GM21619 (cell line): Measurements from ENCODE around the gene ARHGEF4.

ENCODE experiments used
- ATAC-seq: cut with Tn5 transposase; IDR thresholded peaks from one replicate; pipeline ENCODE4 v1.9.1; 2021; ENCODE audit not compliant: unreplicated experiment

Gene ARHGEF4

DNA sequence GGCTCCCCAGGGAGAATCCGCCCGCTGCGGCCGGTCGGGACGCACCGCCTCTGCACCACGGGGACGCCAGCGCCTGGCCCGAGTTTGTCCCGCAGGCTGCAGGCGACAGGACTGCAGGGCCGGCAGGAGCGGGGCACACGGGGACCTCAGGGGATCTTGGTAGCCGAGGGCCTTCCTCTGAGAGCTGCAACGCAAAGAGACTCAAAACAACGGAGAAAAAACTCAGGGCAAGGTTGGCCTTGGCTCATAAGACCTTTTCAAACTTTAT lies 79.7 kb downstream of the ARHGEF4 start:
- no peak for ATAC-seq

DNA sequence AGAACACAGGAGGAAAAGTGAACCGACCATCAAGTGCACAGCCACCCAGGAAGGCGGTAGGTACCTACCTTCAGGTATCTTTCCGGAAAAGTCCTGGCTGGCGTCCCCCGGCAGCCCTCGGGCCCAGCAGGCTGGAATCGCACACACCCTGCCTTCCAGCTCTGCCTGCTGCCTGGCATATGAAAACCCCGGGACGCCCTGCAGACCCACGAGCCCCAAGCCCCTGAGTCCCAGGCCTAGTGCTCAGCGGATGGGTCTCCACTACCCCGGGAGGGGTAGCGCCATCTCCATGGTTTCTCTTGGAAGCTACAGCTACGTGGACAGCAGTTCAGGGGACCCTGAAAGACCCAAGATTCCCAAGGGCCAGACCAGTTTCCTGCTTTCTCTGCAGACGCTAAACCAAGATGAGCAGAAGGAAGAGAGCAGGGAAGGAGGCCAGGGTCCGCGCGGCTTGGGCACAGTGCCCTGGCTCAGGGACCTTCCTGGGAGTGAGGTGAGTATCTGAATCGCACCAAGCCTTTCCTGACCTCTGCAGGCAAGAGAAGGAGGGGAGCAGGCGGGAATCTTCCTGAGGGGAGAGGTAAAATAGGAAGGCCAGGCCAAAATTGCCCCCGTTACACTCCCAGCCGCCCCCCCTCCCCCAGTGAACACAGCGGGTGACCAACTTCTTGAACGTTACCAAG lies 80.4 kb downstream of the ARHGEF4 start:
- no peak for ATAC-seq

DNA sequence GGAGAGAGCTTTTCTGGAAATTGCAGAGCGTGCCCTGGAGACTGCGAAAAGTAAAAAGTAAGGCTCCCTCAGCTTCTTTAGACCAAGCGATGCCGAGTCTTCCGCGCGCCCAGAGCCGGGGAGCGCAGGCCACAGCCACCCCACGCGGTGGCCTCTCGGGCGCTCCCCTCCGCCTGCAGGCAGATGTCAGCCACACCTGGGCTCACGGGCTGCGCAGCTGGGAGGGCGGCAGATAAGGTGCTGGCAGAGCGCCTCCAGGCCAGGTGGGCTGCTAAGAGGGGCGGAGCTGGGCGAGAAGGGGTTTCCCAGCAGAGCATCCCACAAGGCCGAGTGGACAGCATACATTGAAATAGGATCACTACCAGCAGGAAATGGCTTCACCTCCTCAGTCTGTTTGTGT lies 81.7 kb downstream of the ARHGEF4 start:
- ATAC-seq = no peak

DNA sequence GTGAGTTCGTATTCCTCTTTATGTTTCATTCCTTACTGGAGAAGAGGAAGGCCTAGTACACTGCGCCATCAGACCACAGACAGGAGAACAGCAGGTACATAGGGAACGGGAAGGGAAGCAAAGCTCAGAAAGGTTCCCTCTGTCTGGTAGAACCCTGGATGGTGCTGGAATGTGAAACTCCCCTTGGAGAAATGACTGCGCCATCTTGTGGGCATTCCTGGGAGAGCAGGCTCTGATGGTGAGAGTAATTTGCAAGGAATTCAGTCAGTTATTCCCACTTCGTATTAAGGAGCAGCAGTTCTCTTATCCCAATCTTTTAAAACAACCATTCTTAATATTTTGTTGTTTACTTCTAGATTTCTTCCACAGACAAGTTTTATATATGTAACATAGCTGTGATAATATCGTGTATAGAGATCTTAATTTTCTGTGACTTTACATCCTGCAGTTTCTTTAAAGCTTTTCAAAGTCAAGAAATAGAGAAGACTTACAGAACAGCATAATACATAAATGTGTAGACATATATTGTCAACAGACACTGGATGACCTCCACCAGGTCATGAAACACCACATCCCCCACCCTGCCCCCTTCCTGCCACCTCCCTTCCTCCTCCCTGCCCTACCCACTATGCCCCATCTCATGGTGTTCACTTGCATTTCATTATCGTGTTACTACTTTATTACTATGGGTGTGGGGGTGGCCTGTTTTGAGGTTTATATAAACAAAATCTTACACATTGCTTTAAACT lies 83.9 kb downstream of the ARHGEF4 start:
- ATAC-seq = no peak

DNA sequence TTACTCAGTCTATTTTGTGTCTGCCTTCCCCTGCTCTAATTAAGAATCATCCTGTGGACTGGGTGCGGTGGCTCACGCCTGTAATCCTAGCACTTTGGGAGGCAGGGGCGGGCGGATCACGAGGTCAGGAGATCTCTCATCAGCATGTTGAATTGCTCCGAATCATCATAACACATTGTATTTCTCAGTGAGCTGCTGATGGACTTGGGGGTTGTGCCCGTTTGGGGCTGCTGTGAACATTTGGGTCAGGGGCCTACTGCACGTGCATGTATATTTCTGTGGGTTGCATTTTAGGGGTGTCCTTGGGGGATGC lies 84.4 kb downstream of the ARHGEF4 start:
- no peak for ATAC-seq

DNA sequence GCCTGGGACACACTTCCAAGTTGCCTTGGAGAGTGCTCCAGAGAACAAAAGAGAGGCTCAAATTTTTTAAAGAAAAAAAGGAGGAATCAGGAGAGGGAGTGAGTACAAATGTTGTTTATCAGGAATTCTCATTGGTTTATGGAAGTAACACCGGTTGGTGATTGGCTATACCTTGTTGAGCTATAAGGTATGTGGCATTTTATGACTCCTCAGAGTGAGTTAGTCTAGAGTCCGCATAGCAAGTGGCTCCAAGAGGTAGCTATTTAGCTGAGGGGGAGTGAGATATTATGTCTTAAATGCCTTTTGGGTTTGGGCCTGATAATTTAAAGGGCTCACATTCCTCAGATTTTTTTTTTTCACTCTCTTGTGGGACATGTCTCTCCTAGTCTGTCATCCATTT lies 85.7 kb downstream of the ARHGEF4 start:
- ATAC-seq = no peak

DNA sequence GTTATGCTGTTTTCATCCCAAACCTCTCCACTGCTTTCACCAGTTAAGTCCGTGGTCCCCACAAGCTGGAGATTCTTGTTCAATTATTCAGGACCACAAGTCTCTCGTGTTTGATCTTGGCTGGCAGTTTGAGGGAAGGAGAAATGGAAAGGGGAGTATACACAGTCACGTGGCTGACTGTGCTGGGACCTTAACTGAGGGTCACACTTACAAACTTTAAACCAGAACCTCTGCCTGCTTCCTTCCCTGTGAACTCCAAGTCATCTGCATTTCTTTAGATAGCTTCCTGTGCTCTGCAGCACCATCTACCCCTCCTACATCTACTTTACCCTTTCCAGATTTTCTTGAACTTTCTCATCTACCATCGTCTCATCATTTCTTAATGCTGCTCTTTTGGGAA lies 91.7 kb downstream of the ARHGEF4 start:
- ATAC-seq = no peak

DNA sequence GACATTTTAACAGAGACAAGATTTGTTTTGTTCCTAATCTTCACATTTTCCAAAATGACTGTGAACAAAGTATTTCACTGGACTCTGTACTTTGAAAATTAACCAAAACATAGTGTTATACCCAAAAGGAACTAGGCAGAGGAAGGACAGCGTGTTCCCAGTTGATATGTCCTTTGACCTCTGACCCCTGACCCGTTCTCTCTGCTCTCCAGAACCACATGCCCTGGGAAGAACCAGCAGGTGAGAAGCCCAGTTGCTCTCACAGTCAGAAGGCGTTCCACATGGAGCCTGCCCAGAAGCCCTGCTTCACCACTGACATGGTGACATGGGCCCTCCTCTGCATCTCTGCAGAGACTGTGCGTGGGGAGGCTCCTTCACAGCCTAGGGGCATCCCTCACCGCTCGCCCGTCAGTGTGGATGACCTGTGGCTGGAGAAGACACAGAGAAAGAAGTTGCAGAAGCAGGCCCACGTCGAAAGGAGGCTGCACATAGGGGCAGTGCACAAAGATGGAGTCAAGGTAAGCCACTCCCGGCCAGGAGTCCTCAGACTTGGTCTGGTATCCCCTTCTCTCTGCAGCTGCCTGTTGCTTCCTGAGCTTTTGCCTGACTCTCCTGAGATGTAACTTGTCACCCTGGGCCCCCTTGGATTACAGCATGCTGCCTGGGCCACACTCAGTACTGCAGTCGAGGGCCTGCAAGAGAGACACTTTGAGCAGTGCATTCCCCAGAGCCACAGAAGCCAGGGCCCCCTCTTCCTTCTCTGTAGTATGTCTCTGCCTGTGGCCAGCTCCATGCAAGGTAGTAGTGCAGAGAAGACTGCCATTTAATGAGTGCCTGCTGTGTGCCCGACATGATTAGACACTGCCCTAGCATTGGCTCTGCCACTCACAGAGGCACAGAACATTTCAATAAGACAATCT lies 94.3 kb downstream of the ARHGEF4 start:
- ATAC-seq = no peak

DNA sequence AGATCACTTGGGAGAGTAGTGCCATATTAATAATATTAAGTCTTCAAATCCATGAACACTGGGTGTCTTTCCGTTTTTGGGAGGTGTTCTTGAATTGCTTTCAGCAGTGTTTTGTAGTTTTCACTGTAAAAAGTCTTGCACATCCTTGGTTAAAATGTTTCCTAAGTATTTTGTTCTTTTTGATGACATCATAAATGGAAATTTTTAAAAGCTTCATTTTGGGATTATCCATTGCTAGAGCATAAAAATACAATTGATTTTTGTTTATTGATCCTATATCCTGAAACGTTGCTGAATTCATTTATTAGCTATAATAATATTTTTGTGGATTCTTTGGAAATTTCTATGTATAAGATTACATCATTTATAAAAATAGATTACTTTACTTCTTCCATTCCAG lies 96.8 kb downstream of the ARHGEF4 start:
- no peak for ATAC-seq

DNA sequence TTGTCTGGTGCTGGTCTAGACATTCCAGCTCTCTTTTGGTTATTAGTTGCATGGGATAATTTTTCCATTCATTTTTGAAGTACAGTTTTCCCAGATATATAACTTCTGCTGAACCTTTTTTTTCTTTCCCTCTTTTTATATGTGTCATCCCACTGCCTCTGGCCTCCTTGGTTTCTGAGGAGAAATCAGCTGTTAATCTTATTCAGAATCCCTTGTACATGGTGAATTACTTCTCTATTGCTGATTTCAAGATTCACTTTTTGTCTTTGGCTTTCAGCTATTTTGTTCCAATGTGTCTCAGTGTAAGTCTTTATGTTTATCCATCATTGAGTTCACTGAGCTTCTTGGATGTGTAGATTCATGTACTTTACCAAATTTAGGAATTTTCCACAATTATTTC lies 99.7 kb downstream of the ARHGEF4 start:
- ATAC-seq = no peak

DNA sequence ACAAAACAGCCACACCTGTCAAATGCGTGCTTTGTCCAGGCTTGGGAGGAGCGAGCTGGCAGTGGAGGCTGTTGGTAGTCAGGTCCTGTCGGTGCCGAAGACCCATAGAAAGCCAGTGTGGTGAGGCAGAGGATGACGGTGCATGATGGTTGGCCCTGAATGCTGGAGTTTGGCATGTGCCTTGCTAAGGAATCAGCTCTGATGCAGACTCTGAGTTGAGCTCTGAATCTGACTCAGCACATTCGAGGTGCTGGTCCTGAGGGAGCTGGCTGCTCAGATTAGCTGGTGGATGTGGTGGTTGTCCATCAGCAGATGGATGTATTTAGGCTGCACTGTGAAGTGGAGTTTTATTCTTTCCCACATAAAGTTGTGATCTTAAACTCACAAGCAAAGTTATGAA lies 111.3 kb downstream of the ARHGEF4 start:
- ATAC-seq = no peak

DNA sequence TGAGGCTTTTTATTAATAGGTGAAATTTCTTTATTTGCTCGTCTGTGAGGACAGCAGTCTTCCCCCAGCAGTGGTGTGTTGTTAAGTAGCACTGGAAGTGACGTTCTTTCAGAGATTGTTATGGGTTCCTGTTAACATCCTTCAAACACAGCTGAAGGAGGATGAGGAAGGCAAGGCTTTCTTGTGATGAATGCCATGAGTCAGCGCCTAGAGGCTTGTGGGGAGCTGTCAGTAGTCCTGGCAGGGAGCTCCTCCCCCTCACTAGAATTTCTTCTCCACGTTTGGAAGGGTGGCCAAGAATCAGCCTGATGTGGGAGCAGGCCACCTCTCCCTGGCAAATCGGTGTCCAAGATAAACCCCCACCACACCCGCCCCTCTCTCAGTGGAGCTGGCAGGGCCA lies 113.2 kb downstream of the ARHGEF4 start:
- no peak for ATAC-seq

DNA sequence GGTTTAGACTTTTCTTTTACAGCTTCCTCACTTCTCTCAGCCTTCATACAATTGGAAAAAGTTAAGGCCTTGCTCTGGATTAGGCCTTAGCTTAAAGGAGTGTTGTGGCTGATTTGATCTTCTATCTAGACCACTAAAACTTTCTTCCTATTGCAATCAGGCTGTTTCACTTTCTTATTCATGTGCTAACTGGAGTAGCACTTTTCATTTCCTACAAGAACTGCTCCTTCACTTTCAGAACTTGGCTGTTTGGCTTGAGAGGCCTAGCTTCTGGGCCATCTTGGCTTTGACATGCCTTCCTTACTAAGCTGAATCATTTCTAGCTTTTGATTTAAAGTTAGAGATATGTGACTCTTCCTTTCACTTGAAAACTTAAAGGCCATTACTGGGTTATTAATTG lies 114.3 kb downstream of the ARHGEF4 start:
- no peak for ATAC-seq

DNA sequence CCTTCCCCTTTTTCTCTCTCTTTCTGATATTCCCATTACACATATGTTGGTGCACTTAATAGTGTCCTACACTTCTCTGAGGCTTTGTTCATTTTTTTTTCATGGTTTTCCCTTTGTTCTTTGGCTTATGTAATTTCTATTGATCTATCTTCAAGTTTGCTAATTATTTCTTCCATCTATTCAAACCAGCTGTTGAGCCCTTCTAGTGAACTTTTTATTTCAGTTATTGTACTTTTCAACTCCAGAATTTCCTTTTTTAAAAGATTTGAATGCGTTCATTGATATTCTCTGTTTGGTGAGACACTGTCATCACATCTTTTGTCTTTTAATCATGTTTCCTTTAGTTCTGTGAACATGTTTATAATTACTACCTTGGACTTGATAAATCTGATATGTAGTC lies 118.2 kb downstream of the ARHGEF4 start:
- no peak for ATAC-seq

DNA sequence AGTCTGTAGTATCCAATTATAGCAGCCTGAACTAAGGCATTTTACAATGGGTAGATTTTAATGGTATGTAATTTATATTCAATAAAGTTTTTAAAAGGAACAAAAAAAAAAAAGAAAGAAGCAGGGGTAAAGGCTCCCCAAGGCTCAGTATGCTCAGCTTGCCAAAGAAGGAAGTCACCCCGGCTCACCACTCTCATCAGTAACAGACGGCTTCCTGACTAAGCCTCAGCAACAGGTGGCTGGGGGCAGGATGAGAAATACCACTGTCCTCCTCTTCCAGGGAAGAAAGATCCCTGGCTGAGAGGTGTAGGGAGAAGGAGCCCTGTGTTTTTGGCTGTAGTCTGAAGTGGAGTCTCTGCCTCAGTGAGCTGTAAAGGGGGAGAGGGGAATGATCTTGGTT lies 121.2 kb downstream of the ARHGEF4 start:
- no peak for ATAC-seq

DNA sequence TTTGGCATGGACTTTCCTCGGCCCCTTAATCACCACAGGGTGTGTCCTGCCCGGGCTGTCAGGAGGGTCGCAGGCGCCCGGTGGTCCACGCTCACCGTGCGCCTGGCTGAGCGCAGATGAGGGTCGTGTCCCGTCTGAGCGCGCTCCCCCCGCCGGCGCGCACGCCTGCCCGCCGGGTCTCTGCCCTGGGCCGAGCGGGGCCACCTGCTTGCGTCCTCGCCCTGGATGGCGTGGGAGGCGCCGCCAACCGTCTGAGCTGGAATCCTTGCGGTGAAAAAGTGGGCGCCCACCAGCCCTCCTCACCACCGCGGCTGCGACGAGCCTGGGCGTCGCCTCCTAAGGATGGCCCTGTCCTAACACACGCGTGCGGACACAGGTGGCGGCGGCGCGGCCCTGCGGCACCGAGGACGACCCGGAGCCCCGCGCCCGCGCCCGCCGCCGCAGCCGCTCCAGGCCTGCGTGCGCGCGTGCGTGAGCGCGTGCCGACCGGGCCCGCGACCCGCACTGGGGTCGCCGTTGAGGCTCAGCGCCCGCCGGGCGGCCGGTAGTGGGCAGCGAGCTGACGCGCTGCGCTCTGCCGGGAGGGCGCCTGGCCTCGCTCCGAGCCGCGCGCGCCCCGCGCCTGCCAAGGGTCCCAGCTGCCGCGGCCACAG lies 126.6 kb downstream of the ARHGEF4 start:
- ATAC-seq = no peak

DNA sequence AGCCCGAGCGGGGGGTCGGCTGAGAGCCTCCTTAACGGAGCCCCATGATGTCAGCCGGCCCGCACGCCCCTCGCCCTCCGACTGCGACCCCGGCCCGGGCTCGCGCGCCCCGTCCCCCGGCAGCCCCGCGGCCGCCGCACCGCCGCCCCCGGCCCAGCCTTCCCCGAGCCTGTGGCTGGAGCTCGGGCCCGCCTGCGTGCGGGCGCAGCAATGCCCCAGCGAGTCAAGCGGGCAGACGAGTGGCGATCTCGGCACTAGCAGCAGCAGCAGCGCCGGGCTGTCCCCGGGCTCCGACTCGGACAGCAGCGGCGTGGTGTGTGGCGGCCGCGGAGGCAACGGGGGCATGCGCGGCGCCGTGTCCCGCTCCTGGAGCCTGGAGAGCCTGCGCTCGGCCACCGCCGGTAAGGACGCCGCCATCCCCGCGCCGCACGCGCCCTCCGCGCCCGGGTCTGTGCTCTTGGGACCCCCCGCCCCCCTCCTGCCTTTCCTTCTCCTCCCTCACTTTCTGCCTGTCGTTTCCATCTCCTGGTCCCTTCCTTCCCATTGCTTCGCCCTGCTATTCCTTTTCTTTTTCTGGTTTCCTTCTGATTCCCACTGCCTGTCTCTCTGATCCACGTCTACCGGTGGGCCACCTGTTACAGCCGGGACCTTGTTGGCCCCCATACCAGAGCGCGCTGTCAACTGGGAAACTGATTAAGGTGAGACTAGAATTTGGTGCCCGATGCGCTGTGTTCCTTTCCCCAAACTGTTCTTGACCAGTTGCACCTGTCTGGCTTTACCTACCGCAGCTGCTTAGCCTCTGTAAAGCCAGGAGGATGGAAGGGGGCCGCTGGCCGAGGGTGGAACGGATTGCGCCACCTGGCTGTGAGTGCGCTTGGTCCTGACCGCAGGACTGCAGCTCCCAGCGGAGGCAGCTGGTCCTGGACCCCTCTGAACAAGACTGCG lies 127.4 kb downstream of the ARHGEF4 start:
- ATAC-seq = no peak

DNA sequence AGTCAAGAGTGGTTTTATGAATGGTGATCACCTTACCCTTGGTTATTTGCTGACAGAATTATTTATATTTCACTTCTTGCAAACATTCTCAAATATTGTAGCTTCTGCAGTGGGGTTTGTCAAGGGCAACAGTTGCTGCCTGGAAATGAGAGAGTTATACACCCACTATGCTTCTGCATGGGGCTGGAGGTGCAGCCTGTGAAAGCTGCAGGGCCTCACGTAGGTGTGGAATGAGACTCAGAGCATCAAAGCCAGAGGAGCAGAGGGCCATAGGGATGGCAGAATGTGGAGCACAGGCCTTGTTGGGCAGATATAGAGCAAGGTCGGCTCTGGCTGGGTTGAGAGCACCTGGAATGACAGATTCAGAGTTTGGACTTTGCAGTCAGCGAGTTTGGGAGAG lies 128.2 kb downstream of the ARHGEF4 start:
- no peak for ATAC-seq

DNA sequence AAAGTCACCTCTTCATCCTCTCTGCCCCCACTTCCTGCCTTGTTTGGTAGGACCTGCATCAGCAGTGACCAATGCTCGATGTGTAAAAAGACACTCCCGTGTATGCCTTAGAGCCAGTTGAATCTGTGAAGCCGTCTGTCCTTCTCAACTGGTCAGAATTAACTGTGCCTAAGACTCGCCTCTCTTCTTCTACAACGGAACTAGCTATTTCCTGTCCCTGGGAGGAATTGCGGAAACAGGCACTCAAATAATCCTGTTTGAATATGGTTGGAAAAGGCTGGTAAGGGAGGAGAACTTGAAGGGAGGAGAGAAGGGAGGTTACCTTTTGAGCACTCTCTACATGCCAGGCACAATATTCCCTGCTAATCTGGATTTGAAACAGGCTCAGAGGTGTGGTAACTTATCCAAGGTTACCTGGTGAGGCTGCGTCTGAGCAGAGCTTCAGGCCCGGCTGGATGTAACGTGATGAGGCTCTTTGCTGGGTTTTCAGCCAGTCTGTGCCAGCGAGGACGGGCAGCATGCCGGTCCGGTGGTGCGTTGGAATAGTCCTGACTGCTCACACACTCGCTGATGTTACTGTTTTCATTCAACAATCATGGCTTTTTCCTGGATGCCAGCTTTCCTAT lies 129.5 kb downstream of the ARHGEF4 start:
- no peak for ATAC-seq
